NCI-H524 treated with DMSO at 0.1 percent for 48 hours (cell line): Measurements from ENCODE around the gene TEX38.
"Not testable (repeated sequence)": the region's sequence is repeated elsewhere in the genome, so short reads cannot be mapped to it uniquely, and the experiment has no call there.

Experiments
- DNase-seq: peaks from one replicate; lab custom pipeline; 2025; lab: John Stamatoyannopoulos, UW

The TEX38 gene

DNA sequence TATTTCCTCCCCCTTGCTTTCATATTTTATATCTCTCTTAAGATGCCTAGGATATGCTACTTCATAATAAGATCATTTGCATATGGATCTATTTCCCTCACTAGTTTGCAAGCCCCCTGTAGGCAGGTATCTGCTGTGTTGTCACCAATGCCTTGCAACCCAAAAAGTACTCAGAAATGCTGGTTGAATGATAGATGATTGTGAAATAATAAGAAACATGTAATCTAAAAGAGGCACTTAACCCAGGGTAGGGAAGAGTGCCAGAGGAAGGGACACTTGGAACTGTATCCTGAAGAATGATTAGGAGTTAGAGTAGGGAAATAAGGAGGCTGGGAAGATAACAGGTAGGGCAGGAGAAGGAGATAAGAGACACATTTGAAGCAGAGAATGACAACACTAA is 15.8 kb upstream of the TEX38 start:
- no peak for DNase-seq

DNA sequence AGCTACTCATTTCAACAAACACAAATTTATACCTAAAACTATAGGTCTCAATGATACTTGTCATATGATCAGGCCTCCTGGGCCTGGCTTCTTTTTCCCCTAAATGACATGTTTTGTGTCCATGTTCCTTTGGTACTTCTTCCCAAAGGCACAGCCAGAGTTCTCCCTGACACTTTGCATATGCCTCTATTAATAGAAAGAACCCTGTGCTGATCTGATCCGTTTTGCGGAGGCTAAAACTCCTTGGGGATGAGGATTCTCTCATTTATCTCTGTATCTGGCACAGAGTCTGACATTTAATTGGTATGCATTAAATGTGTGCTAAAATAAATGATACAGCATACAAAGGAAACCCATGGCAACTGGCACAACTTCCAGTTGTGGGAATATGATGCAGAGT is 15.0 kb upstream of the TEX38 start:
- no peak for DNase-seq

DNA sequence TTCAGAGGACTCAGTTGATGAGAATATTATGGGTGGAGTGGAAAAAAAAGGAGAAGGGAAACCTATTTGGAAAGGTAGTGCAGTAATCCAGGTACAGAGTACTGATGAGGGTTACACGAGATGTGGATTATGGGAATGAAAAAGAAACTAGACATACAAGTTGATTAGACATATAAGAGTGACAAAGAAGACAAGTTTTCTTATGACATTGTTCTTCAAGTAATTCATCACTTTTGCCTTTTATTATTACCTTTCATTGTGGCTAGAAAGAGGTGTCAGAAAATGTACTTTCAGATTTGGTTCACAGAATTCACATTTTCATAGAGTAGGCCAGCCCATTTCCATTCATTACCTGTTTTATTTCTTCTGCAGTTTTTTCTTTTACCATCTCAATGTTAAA is 13.9 kb upstream of the TEX38 start:
- no peak for DNase-seq

DNA sequence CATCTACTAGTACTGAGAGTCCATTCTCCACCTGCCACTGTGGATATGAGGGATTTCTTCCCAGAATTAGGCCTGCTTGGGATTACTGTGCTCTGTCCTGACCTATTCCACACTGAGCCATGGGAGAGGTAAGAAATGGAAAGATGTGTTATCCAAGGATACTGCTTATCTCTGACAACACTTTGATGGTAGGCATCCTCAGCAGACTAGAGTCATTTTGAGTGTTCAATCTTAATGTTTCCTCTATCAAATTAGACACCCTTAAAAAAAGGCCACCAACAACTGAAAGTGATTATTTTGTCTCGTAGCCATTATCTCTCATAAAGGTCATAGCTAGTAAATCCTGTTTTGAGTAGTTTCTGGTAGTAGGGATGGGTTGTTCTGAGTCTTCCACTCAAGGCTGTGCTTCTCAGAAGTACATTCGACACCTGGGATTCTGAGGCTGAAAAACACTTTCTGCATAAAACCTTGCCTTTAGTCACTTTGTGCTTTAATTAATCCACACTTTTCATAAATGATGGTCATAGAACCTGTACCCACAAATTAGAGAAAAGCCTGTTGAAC is 12.3 kb upstream of the TEX38 start:
- DNase-seq, result no peak

DNA sequence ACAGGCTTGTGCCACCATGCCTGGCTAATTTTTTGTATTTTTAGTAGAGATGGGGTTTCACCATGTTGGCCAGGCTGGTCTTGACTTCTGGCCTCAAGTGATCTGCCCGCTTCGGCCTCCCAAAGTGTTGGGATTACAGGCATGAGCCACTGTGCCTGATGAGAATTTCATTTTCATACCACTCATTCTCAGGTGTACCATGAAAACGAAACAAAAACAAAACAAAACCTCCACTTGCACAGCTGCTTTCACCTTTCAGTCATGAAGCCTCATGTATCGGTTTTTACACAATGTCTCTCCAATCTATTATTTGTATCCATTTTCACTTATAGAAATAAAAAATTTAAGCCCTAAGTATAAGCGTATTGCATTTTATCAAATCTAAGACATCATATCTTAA is 11.5 kb upstream of the TEX38 start:
- not testable (repeated sequence) for DNase-seq

DNA sequence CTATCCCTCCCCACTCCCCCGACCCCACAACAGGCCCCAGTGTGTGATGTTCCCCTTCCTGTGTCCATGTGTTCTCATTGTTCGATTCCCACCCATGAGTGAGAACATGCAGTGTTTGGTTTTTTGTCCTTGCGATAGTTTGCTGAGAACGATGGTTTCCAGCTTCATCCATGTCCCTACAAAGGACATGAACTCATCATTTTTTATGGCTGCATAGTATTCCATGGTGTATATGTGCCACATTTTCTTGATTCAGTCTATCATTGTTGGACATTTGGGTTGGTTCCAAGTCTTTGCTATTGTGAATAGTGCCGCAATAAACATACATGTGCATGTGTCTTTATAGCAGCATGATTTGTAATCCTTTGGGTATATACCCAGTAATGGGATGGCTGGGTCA is 8.7 kb upstream of the TEX38 start:
- not testable (repeated sequence) for DNase-seq

DNA sequence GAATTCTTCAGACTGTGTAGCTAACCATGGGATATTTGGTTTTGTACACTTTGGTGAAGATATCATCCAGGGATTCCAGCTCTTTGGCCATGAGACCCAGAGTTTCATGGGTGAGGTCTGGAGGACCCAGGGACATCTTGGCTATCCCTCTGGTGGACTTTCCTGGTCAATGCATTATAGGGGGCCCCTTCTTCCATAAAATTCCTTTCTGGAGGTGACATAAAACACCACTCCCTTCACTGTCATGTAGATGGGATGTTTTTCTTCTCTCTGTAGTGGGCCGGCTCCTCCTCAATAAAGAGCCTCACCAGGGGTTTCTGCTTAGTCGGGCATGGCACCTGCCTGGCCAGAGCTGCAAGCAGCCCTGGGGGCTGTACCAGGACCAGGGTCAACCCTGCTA is 5.7 kb upstream of the TEX38 start:
- DNase-seq, result no peak

DNA sequence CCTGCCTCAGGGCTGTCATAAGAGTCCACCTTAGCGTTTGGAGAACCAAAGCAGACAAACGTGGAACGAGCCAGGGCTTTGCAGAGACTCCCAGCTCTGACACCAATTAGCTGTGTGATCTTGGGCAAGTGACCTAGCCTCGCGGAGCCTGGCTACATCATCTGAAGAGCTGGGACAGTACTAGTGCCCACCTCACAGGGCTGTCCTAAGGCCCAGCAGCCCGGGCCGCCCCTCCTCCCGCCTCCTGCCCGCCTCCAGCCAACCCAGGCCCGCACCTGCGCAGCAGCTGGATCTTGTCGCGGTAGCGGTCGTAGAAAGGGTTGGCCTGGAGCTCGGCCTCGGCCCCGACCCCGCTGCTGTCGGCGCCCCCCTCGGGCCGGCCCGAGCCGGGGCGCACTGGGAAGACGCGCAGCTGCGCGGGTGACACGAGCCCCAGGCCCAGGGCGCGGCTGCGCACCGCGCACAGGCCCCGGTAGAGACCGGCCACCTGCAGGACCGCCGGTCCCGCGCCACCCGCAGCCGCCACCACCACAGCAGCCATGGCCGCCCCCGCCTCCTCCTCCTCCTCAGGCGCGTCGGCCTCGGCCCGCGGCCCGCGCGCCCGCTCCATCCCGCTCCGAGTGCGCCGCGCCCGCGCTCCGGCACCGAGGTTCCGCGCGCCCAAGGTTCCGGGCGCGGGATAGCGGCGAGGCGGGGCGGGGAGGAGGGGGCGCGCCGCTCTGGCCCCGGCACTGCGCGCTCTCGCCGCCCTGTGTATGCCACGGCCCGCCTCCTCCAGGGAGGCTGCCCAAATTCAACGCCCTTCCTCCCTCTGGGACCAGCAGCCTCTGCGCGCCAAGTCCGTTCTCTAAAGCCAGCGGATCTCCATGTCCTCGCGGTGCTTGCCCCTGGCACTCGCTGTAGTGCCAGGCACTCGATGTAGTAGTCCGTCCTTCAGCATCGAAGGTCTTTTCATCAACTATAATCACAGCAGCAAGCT is 3.6 kb upstream of the TEX38 start, which contains the start of gene ATPAF1:
Gene ATPAF1 (minus strand): TSS at position 583 of the 979 bp plus-strand sequence. CDS start 42 bp downstream, at position 541.
- no peak for DNase-seq

DNA sequence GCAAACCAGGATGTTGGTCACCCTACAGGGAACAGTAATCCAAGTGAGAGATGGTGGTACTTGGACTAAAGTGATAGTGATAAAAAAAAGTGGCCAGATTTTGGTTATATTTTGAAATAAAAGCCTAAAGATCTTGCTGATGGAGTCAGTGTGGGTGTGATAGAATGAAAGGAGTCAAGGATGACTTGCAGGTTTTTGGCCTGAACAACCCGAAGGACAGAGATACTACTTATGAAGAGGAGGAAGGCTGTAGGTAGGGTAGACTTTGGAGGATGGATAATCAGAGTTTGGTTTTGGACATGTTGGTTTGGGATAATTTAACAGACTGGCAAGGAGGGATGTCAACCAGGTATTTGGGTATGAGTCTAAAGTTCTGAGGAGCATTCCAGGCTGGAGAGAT is 1.5 kb upstream of the TEX38 start:
- DNase-seq, result no peak

DNA sequence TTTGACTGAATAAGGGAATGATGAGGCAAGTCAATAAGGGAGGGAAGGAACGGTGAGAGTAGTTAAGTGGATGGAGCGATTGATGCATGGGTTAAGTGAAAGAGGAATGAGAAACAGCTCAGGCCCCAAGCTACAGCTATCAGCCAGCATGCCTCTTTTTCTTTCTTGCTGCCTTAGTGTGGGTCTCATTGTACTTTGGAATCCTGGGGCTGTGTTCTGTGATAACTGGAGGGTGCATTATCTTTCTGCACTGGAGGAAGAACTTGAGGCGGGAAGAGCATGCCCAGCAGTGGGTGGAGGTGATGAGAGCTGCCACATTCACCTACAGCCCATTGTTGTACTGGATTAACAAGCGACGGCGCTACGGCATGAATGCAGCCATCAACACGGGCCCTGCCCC is 1.0 kb downstream of the TEX38 start:
- DNase-seq, result no peak

DNA sequence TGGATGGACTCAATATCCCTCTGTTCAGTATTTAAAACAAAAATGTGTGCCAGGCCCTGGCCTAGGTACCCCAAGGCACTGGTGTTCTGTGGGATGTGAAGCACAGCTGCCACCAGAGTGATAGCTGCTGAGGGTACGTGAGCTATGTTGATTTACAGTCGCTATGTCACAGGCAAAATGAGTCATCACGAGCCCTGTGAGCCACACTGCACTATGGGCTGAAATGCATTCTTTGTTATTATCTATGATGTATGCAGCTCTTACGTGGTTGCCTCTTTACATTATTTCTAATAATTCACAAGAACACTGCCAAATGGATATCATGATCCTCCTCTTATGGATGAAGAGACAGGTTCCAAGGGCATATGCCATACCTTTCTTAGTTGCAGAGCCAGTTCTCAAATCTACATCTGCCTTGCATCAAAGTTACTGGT is 2.1 kb downstream of the TEX38 start:
- DNase-seq, result no peak

DNA sequence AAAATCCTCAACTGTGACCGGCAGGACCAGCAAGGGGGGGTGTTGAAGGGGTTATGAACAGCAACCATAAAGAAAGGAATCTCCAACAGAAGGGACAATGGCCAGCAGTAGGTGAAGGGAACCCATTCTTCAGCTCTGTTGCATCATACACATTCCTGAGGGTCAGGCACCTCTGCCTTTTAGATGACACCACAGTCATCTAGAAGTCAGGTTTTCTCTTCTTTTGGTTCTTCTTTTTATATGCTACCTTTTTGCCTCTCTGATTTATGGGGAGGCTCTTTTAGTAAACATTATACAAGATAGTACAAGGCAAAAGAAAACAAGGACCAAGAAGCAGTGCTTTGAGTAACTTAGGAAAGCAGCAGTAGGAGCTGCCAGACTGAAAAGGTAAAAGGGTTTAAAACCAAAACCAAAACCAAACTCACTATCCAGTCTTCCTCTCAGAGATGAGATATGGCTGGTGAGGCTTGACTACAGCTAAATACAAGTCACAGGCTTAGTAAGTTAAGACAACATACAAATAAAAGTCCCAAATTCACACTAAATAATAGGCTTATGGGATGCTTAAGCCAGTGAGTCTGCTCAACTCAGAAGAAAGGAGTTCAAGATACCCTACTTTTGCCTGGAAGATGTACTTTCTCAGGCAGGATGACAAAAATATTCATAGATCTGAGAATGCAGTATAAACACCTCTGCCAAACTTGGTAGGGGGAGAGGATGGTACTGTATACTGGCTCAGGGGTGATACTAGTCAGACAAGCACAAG is 4.1 kb downstream of the TEX38 start:
- DNase-seq, result no peak

DNA sequence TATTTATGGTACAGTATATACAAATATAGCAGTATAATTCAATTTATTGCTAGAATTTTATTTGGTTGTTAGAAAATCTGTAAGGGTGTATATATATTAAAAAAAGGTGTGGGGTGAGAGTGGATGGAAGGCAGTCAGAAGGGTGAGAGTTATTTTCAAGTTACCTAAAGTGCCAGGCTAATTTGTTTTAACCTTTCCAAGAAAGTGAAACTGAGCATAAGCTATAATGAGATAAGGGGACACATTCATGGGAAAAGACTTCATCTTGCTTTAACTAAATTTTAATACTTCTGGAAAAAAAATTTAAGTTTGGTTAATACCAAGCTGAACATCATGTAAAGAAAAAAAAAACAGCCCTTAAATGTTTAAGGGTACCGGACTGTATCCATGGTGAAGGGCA is 4.9 kb downstream of the TEX38 start:
- no peak for DNase-seq

DNA sequence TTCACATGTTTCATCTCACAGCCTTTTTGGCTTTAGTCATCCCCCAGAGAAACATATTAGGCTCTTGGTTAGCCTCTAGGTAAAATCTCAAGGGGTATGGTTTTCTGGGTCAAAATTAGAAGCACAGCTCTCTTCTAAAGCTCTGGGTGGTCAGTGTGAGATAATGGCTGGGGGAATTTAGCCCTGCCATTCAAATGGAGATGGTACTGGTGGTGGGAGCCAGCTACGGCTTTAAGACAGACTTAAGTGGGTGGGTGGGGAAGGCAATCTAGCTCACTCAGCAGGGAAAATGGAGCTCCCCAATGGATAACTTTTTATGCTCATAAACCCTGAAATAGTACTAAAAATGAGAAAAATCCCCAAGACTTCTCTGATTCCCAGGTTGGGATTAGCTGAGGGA is 5.7 kb downstream of the TEX38 start:
- DNase-seq, result no peak

DNA sequence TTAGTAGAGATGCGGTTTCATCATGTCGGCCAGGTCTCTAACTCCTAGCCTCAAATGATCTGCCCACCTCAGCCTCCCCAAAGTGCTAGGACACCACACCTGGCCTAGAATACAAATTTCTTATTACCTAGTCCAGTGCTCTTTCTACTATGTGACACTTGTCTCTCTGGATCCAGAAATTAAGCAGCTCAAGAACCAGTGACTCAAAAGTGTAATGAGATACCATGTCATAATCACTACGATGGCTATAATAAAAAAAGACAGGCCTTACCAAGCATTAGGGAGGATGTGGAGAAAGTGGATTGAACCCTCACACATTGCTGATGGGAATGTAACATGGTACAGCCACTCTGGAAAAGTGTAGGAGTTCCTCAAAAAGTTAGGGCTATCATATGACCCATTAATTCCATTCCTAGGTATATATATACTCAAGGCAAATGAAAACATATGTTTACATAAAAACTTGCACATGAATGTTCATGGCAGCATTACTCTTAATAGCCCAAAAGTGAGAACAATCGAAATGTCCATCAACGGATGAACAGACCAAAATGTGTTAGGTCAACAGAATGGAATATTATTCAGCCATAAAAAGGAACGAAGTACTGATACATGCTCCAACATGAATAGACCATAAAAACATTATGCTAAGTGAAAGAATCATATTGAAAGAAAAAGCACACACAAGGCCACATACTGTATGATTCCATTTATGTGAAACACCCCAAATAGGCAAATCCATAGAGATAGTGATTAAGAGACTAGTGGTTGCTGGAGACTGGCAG is 8.3 kb downstream of the TEX38 start:
- DNase-seq, result no peak

DNA sequence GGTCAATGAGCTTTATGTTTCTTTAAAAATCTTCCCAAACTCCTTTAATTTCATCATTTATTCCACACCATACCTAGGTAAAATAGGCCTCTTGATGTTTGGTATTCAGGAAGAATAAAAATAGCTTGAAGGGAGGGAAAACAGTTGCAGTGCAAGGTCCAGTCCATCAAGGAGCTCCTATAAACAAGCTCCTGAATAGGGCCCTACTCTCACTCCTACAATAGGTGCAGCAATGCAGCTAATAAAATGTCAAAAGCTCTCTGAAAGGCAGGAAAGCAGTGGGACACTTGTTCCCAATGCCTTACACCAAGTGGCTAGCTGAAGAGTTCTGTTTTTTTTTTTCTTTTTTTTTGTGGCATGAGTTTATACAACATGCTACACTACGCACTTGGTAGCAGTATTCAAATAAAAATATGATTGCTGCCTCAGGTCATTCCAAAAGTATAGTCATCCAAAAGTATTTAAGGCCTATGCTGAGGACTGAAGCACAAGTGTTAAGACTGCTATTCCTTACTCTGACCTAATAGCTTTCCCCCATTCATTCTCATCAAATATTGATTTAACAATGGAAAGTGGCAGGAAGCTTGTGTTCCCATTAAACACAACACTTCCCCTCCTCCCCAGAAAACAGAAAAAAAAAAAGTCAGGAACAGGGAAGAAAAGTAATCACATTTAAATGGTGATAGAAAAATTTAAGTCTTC is 9.8 kb downstream of the TEX38 start:
- DNase-seq, result no peak

DNA sequence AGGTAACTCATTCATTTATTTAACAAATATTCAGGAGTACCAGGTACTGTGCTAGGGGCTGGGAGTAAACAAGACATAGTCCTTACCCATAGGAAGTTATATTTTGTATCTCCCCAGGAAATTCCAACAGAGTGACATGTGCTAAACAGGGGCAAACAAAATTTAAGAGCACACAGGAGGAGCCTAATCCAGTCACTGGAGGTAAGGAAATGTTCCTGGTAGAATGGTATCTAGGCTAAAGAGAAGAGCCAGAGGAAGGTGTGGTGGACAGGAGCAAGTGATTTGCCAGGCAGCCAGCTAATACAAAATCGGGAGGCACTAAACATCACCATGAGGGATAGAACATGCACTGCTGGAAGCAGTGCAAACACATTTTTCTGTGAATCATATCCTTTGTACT is 10.4 kb downstream of the TEX38 start:
- DNase-seq, result no peak

DNA sequence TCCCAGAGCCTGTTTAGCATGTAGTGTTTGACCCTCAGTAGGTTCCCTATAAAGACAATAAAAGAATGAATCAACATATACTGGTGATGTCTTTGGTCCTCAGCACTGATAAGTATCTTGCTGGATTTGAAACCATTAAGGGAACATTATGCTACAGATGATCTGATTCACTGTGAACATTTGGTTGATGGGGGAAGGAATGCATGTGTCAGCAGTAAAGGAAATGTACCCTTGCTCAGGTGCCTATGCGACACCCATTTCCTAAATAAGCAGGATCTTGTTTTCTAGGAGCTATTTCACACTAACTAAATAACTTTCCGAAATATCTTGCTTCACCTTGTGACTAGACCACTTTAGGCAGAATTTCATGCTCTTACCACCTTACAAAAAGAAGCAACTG is 13.0 kb downstream of the TEX38 start:
- DNase-seq, result no peak

DNA sequence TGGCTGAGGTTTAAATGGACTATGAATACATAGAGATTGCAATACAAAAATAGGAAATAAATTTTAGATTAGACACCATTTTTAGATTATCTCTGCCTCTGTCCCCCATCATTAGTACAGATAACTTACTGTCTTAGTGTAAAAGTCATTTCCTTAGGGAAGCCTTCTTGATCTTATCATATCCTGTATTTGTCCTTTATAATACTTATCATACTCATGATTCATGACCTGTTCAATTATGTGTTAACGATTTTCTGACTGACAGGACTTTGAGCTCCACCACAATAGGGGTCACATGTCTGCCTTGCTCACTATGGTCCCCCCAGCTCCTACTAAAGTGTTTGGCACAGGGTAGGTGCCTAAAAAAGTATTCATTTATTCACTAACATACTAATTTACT is 14.6 kb downstream of the TEX38 start:
- DNase-seq, result no peak

DNA sequence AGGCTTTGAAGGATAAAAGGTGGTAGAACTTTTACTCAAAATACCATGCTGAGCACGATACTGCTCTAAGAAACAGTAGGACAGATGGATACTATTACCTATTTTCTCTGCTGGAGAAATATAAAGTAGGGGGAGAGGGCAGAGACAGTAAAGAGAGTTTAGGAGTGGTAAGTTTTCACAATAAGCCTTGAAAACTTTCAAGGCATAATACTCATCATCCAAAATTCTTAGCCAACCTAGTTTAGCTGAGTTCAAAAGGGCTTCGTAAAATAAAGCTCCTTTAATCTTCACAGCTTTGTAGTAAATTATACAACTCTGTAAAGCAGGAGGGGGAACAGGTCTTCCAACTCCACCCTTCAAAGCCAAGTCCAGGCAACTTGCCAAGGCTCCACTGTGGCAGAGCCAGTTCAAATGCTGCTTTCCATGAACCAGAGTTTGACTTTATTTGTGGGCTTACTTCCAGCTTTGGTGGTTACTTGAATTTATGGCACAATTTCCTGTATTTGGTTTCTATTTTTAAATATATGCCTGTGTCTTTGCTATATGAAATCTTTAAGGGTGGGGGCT is 15.5 kb downstream of the TEX38 start:
- no peak for DNase-seq

DNA sequence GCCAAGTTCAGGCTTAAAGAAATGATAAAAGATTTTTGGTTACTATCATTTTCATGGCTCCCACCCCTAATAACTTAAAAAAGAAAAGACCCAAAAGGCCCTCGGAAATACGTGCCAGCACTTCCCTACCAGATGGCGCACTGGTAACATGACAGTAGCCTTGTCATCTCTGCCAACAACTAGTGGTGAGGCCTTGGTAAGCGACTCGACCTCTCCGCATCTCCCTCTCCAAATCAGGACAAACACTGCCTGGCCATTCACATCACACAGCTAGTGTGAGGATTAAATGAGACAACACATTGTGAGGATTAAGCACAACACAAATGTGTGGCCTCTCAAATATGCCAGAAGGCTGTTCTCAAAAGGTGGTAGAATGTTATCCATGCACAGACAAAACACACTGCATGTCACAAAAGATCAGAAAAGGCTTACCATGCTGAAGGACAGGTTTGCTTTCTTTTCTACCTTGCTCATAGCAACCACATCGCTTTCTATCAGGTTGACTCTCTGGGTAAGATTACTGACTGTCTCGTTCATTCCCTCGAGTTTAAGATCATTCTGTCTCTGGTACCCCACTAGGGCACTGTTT is 16.4 kb downstream of the TEX38 start:
- DNase-seq, result no peak
